GM12891 (cell line): Measurements from ENCODE around the gene TMEM214.

Source experiments
- POLR2A ChIP-seq: IDR thresholded peaks from 2 replicates; pipeline ENCODE4 v1.6.1; 2011; ENCODE audit warnings: low read depth, low read length, control low read depth
- POLR2AphosphoS5 ChIP-seq: IDR thresholded peaks from 2 replicates; pipeline ENCODE4 v1.6.1; 2011; ENCODE audit warnings: low read depth, low read length, control low read depth
- SPI1 ChIP-seq: IDR thresholded peaks from 2 replicates; pipeline ENCODE4 v1.6.1; 2011; ENCODE audit warnings: low read depth, low read length, control low read depth

DNA sequence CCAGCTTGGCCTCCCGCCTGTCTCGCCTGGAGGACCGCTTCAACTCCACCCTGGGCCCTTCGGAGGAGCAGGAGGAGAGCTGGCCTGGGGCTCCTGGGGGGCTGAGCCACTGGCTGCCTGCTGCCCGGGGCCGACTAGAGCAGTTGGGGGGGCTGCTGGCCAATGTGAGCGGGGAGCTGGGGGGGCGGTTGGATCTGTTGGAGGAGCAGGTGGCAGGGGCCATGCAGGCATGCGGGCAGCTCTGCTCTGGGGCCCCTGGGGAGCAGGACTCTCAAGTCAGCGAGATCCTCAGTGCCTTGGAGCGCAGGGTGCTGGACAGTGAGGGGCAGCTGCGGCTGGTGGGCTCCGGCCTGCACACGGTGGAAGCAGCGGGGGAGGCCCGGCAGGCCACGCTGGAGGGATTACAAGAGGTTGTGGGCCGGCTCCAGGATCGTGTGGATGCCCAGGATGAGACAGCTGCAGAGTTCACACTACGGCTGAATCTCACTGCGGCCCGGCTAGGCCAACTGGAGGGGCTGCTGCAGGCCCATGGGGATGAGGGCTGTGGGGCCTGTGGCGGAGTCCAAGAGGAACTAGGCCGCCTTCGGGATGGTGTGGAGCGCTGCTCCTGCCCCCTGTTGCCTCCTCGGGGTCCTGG lies 50.1 kb downstream of the TMEM214 start:
- TF ChIP-seq POLR2AphosphoS5 (no peak), POLR2A (no peak), SPI1 (no peak)
